Activated CD4-positive, alpha-beta T cell treated with anti-CD3 and anti-CD28 coated beads, Interleukin-2, amount 50 U/mL, for 4 hours (primary cell): ENCODE results near the gene LDLRAD4.
"Not testable (repeated sequence)": the region's sequence is repeated elsewhere in the genome, so short reads cannot be mapped to it uniquely, and the experiment has no call there.

Experiments
- DNase-seq, 2 experiments: peaks; one replicate each; pipeline ENCODE4 v3.0.0-alpha.2; 2020

The LDLRAD4 gene

GRCh38 chr18:13253786-13254688, 35.5 kb downstream of the LDLRAD4 start:
- no peak for DNase-seq

- no peak for DNase-seq
These were observed 36.7 kb downstream of the LDLRAD4 start for GRCh38 chr18:13254971-13255927.

GRCh38 chr18:13256444-13257305, 38.1 kb downstream of the LDLRAD4 start:
- DNase-seq = no peak

- DNase-seq = no peak
These were observed 38.9 kb downstream of the LDLRAD4 start for GRCh38 chr18:13257361-13257980.

- DNase-seq = no peak
These were observed 40.4 kb downstream of the LDLRAD4 start for GRCh38 chr18:13258921-13259320.

- no peak for DNase-seq
These were observed 41.1 kb downstream of the LDLRAD4 start for GRCh38 chr18:13259701-13260100.

GRCh38 chr18:13260197-13260934, 41.8 kb downstream of the LDLRAD4 start:
- DNase-seq = no peak

- no peak for DNase-seq
These were observed 42.5 kb downstream of the LDLRAD4 start for GRCh38 chr18:13260935-13261640.

GRCh38 chr18:13261661-13262357, 43.2 kb downstream of the LDLRAD4 start:
- DNase-seq = no peak

GRCh38 chr18:13262358-13262680, 43.8 kb downstream of the LDLRAD4 start:
- DNase-seq = not testable (repeated sequence)

- DNase-seq = no peak
These were observed 44.5 kb downstream of the LDLRAD4 start for GRCh38 chr18:13262839-13263691.

- no peak for DNase-seq
These were observed 45.8 kb downstream of the LDLRAD4 start for GRCh38 chr18:13264091-13265007.

- peak; percentile 29 to 34 for DNase-seq
These were observed 46.7 kb downstream of the LDLRAD4 start for GRCh38 chr18:13265008-13265910.

GRCh38 chr18:13265911-13266217, 47.3 kb downstream of the LDLRAD4 start:
- no peak for DNase-seq

GRCh38 chr18:13266218-13267100, 47.9 kb downstream of the LDLRAD4 start:
- DNase-seq = no peak

GRCh38 chr18:13267431-13267873, 48.9 kb downstream of the LDLRAD4 start:
- no peak for DNase-seq
